ENCODE measurements around the gene HSPD1. TPM values are rescaled to one million over a fixed set of nuclear protein-coding genes. Genes with fewer than 3 reads are reported as not detected.

Gene HSPD1
- total RNA-seq, 1 experiment from 2014 or later, result 259 TPM

- DNase-seq (ENCODE audit: low spot score), result no peak
Observed at GRCh38 chr2:197437380-197437779, 62.3 kb downstream of the HSPD1 start.

Small RNA genes lying within 50 kb of the gene (small RNA-seq; reads per million reads assigned to genes)
- gene AC020550.1 (not detected), gene RNU6-1029P (not detected)

Other genes starting within 250 kb of the HSPD1 start
- 1.9 and 2.8 TPM in 2 replicates for gene ANKRD44, start 189.1 kb downstream of the HSPD1 start, total RNA-seq (2014; rRNA removed; shearing (Covaris generic))
- gene SF3B1, start 64.8 kb downstream of the HSPD1 start, total RNA-seq (2014; rRNA removed; shearing (Covaris generic)), result 92.5 and 95.8 TPM in 2 replicates
- 11.5 and 11.8 TPM in 2 replicates for gene COQ10B, start 46.3 kb downstream of the HSPD1 start, total RNA-seq (2014; rRNA removed; shearing (Covaris generic))
- gene HSPE1, start 539 bp upstream of the HSPD1 start, total RNA-seq (2014; rRNA removed; shearing (Covaris generic)), result 195 and 211 TPM in 2 replicates
- 15.3 and 17.9 TPM in 2 replicates for gene MOB4, start 16.2 kb upstream of the HSPD1 start, total RNA-seq (2014; rRNA removed; shearing (Covaris generic))
- not detected in 2 replicates for gene RFTN2, start 175.7 kb upstream of the HSPD1 start, total RNA-seq (2014; rRNA removed; shearing (Covaris generic))
- gene MARS2, start 205.5 kb upstream of the HSPD1 start, total RNA-seq (2014; rRNA removed; shearing (Covaris generic)), result 16.1 and 17.2 TPM in 2 replicates

Data from HT-29 (cell line).